Measurements from ENCODE around the gene CCNI.

DNA sequence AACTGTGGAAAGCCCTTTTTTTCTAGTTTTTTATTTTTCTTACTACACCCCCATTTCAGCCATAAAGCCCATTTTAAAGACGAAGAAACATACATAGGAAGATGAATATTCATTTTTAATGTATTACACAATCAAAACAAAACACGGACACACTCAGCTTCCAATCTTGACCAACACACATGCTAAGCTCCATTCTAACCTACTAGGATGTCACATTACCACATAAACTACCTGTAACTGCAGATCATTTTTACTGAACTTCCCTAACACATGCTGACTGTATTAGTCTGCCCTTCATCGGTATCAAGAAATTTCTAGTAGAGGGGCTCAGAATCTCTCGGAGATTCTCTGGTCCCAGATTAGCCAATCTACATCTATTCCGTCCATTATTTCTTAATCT, 1.8 kb downstream of the CCNI start:
- TF ChIP-seq POLR2A (IDR thresholded peaks at IDR 0.05; ENCODE audit: low read length) (no peak), GATA1 (IDR thresholded peaks at IDR 0.05; ENCODE audit: low read depth, low read length) (no peak)

Measured in erythroblast (primary cell).